ENCODE data around the gene PRKN.

DNA sequence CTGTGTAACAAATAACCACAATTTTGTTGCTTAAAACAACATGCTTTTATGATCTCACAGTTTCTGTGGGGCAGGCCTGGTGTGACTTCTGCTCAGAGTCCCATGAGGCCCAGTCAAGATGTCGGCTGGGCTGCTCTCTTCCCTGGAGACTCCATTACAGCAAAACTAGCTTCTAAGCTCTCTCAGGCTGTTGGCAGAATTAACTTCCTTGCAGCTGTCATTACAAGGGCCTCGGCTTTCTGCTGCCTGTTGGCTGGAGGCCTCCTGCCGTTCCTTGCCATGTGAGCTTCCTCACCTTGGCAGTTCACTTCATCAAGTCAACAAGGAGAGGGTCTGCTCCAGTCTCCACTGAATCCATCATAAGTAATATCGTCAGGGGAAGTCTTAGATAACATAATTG is 659.2 kb downstream of the PRKN start:
- TF ChIP-seq CTCF (IDR thresholded peaks at IDR 0.05 in 2 of 3, conservative IDR thresholded peaks at IDR 0.05 in 1 of 3; ENCODE audit: insufficient read depth in 2 of 3, low read depth in 1 of 3, low read length in 3 of 3): no peak
- no peak for TF ChIP-seq EP400 (IDR thresholded peaks at IDR 0.05)
- no peak for TF ChIP-seq ARID3A (IDR thresholded peaks at IDR 0.05; ENCODE audit: borderline replicate concordance, low read depth, low read length)
- no peak for TF ChIP-seq ZBTB11 (CRISPR knock-in tag; IDR thresholded peaks at IDR 0.05)
- TF ChIP-seq GABPB1 (CRISPR knock-in tag; IDR thresholded peaks at IDR 0.05): no peak
